Limb (tissue), 2 donors: ENCODE data around the gene SMARCAL1.
A peak's percentile ranks its signal among the peaks of the same experiment; 100 is the strongest.

ENCODE experiments used
- DNase-seq, 2 donors: peaks; one replicate each; pipeline ENCODE4 v3.0.0-alpha.2; 2016; ENCODE audit errors: extremely low spot score in 2 of 2

The SMARCAL1 gene

DNA sequence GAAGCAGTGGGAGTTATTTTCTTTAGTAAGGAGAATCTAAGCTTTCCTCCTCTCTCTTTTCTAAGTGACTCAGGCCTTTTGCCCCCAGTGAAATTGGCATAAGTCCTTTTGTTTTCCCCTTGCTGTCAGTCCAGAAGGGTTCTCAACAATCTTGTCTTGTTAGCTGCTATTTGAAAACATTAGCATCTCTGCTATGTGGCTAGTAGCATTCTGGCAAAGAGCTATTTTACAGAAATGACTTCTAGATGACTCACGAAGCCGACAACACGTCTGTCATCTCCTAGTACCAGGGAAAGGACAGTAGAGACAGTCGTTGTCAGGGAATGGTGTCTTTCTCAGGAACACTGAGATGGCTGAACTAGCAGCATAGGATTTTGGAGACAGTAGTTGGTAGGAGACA lies 14.7 kb downstream of the SMARCAL1 start:
- no peak for DNase-seq

DNA sequence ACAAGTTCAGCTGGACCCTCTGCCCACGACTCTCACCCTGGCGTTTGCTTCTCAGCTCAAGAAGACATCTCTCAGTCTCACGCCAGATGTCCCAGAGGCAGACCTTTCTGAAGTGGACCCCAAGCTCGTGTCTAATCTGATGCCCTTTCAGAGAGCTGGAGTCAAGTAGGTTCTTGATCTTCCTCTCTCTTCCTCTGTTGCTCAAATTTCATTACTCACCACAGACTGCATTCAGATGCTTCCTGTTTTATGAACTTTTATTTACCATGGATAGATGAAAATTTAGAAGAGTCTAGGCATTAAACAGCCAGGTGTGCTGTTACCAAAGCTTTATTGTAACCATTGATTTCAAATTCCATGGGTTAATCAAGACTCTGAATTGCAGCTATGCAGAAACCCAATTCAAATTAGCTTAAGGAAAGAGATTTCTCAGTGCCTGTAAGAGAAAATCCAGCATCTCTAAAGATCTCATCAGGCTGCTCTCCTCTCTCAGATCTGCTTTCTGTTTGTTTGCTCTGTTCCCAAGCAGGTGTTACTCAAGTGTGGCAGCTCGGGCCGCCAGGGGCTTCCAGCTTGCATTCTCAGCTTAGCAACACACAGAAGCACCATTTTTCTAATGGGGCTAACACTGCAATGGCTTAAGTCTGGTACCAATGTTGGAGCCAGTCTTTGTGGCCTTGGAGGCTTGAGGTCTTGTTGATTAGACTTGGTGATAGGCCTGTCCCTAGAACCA lies 16.5 kb downstream of the SMARCAL1 start:
- no peak for DNase-seq

DNA sequence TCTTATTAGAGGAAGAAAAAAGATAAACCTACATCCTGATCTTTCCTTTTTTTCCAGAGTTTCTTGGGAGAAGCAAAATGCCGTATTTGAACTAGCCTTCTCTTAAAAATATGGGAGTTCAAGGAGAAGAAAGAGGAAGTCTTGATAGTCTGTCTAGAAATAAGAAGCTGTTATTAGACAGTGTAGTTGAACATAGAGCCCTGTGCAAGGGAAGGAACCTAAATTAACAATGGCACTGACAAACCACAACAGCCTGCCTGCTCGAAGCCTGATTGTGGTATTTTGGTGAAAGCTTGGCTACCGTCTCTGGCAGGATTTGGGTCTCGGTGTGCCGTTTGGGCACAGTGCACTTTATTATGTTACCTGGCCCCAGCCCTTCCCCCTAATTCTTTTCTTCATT lies 17.1 kb downstream of the SMARCAL1 start:
- no peak for DNase-seq

DNA sequence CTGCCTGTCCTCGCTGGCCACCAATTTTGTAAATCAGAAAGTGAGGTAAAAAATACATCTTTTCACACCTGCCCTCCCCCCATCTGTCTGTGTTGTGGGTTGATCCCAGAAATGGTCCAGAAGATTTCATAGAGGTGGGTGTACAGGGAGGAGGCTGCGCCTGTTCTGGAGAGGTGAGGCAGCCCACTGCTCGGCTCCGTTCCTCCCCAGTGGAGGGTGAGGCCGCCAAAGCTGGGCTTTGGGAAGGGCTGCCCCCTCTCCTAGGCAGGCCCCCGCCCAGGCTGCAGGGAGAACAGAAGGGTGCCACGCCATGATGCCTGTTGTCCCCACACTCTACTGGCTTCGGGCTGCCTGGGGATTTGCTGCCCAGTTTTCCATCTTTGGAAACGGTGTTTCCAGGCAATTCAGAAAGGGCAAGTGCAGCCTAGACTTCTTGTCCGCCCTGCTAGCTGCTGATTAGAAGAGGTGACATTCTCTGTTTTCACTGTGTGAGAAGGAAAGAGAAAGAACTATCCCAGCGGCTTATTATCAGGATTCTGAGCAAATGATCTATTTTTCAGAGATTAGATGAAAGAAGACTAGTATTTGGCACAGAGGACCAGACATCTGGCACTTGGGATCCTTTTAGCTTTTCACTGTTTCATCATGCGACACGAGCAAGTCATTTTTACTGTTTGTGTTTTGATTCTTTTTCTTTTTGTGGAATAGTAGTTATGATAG lies 18.7 kb downstream of the SMARCAL1 start:
- no peak for DNase-seq

DNA sequence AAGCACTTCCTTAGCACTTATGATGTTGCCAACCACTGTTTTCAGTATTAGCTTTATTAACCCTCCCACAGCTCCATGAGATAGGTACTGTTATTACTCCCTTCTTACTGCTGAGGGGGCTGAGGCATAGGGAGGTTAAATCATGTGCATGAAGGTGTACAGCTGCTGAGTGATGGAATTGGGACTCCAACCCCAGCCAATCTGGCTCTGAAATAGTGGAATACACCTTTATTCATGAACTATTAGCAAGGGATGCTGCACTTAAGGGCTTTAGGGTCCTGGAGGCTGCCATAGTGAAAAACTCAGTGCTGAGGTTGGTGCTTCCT lies 19.2 kb downstream of the SMARCAL1 start:
- DNase-seq, result no peak

DNA sequence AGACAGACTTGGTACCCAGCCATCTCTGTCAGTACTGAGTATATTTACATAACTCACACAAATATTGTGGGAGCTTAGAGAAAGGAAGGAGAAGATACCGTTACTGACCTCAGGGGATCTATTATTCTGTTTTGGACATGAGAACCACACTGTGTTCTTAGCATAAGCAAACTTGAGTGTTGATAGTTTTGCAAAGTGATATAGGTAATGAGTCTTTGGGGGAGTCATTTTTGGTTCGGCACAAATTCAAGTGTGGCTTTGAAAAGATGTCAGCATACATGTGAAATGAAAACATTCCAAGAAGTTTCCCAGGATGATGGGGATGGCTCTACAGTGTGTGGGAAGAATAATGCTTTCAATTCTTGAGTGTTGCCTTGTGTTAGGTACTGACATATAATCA lies 24.1 kb downstream of the SMARCAL1 start:
- peak in 1 of 2 donors; percentile 27 for DNase-seq

DNA sequence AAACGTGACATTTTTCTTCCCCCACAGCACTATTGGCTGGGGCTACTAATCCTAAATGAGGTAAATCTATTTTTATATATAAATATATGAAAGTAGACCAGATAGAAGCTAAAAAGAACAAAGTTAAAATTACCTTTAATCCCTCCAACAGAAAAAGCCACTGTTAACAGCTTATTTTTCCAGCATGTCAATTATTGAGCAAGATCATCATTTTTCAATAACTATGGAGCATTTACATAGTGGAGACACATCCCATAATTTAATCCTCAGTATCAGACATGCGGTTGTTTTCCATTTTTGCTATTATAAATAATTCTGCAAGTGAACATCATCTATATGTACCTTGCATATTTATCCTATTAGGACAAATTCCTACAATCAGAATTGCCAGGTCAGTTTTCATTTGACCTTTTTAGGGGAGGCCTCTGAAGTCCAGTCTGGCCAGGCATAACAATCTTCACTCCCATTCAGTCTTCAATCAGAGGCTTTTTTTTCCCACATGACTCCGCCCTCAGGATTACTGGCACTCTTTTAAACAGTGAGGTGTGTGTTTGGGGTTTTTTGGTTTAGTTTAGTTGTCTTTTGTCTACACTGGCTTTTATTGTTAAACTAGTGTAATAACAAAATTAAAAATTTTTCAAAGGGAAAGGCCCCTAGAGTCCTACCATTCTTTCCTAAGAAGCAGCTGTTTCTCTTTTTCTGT lies 29.2 kb downstream of the SMARCAL1 start:
- DNase-seq, result no peak

DNA sequence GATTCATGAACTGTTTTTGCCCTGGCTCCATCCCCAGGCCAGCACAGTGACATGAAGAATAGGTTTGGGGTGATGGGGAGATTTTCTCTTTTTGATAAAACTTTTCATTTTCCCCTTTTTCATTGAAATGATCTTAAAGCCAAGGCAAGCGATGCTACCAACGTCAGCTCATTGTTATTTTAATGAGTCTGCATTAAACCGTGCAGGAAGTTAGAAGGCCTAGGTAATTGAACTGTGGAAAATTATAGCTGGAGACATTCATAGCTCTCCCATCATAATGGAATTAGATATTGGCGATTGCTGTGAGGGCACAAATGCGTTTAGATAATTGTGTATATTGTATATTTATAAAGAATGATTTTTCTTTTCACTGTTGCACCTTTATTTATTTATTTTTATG lies 33.2 kb downstream of the SMARCAL1 start:
- no peak for DNase-seq

DNA sequence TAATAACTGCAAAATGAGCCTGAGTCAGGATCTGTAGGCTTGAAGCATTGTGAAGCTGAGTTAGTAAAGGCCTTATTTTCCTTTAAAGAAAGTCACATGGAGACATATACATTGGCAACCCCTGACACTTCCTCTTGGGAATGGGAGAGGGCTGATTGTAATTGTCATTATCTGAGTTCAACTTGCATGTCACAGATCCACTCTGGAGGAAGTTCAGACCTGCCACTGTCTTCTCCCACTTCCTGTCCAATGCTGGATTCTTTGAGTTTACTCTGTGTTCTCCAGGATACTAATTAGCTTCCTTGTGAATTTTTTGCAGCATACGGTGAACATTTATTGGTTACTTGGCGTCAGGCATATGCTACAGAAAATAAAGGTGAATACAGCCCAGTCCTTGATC lies 34.1 kb downstream of the SMARCAL1 start:
- DNase-seq, result no peak

DNA sequence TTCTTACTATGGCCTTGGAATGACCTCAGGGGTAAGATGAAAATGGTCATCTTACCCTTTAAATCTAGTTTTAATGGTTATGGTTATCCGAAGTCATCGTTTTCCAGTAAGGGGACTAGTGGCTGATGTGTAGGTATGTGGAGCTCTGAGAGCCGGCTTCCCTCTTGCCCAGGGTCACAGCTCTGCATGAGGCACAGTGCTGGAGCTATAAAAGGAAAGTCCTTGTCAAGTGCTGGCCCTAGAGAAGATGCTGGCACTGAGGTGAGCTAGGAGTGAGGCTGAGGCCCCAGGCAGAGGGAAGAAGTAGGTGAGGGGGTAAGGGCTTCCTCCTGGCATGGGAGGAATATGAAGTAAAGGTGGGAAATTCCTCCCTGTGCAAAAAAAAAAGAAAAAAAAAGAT lies 35.0 kb downstream of the SMARCAL1 start:
- no peak for DNase-seq

DNA sequence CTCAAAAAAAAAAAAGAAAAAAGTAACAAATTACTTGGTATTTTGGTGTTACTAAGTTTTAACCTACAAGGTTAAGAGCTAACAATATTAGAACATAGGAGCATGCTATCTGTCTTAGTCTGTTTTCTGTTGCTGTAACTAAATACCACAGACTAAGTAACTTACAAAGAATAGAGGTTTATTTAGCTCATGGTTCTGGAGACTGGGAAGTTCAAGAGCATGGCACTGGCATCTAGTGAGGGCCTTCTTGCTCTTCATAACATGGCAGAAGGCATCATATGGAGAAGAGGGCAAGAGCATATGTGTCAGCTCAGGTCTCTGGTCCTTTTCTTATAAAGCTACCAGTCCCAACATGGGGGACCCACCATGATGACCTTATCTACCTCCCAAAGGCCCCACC lies 36.5 kb downstream of the SMARCAL1 start:
- no peak for DNase-seq

DNA sequence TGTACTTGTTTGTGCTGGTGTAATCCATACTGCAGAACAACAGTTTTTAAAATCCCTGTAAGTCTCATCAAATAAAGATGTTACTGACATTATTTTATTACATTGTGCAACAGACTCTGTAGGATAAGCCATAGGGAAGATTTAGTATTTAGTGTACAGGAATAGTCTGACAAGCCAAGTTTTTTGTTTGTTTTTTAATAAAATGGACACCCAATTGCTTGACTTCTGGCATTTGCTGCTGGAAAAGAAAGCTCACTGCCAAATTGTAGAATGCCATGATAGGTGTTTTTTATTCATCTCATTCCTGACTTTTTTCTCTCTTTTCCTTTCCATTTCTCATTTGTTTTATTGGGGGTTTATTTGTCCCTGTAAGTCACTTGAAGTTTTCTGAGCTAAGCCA lies 38.1 kb downstream of the SMARCAL1 start:
- DNase-seq, result no peak

DNA sequence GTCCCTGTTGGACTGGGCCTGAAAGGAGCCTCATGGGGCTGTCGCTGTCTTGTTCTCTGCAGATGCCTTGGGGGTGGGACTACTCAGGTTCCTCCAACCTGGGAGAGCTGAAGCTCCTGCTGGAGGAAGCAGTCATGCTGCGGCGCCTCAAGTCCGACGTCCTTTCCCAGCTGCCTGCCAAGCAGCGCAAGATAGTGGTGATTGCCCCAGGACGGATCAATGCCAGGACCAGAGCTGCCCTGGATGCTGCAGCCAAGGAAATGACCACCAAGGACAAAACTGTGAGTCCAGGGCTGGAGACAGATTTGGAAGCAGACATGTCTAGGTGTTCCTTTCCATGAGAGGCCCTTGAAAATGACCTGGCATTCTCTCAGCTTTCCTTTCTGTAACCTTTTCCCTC lies 38.5 kb downstream of the SMARCAL1 start:
- DNase-seq, result no peak

DNA sequence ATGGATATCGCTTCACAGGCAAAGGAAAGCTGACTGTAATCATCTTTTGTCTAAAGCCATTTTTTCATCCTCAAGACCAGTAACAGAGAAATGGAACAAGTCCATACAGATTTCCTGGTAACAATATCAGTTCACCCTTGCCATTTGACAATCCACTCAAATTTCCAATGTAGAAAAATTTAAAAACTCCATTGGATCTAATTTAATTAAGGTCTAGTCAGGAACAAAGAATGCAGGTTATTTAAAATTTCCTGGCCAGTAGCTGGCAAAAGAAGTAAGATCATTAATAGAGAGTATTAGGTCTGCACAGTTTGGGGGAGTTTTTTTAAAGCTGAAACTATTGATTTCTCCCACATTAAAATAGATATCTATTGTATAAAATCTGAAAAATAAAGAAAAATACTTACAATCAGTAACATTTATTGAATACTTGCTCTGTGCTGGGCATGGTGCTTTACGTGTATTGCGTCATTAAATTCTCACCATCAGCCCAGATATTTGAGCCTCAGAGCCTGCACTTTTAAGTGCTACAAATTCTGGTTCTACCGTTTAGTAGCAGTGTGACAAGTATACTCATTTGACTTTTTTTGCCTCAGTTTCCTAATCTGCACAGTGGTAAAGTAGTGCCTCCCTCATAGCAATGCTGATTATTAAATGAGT lies 41.8 kb downstream of the SMARCAL1 start:
- DNase-seq, result no peak

DNA sequence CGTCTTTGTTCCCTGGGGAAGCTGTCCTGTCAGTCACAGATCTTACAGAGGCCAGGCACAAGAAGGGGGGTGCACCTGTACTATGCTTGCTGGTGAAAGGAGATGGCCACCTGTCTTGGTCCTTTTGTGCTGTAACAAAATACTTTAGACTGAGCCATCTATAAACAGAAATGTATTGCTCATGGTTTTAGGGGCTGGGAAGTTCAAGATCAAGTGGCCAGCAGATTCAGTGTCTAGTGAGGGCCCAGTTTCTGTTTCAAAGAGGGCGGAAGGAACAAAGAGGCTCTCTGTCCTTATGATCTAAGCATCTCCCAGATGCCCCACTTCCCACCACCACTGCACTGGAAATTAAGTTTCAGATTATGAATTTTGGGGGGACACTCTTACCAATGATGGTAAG lies 50.9 kb downstream of the SMARCAL1 start:
- DNase-seq, result no peak

DNA sequence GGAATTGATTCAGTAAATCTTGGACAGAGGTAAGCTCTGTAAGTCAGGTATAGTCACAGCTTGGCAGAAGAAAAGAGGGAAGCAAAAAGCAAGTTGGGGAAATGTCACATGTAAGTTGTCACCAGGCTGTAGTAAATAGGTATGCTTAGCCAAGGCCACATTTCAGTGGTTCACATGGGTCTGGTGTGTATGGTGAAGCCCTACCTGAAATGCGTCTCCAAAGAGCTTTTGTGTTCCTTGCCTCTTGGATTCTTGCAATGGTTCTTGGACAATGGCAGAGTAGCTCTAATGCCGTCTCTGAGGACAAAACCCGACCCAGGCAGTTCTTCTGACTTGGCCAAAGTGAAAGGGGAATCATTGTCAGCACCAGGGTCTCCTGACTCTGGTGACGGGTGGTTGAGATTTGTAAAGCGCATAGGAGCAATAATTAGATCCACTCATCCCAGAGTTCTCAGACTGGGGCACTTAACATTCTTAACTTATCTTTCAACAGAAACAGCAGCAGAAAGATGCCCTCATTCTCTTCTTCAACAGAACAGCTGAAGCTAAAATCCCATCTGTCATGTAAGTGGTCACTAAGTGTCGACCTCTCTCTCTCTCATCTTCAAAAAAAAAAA lies 51.9 kb downstream of the SMARCAL1 start:
- no peak for DNase-seq

DNA sequence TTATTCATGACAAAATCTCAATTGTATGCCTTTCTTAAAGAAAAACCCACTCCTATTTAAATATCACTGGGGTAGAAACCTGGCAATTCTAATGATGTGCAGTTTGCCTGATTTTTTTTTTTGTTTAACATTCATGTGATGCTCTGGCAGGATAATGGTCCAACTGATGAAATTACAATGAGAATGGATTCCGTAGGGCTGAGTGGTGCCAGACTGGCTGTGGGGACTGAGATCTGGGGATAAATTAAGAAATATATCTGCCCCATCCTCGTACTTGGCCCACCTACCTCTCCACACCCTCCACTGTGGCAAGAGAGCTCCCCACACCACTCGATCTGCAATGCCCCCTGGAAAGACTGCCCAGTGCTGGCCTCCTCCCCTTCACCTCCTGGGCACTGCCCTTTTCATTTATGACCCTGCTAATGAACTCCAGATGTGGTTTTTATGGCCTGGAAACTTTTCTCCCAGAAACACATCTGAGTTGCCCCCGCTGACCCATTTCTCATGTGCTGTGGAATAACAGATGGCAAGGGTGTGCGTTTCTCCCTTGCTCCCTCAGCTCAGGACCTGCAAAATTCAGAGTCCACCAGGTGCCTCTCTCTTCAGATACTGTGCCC lies 53.4 kb downstream of the SMARCAL1 start:
- no peak for DNase-seq

DNA sequence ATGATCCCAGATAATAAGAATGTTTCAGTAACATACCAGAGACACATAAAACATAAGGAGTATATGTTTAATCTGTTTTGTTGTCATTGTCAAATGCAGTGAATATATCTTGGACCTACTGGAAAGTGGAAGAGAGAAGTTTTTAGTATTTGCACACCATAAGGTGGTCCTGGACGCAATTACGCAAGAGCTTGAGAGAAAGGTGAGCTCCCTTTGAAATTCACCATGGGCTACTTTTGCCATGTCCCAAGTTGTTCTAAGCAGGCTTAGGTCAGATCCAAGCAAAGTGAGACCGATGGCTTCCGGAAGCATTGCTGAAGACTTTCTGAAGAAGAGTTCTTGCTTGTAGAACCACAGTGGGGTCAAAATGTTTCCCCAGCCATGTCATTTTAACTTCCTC lies 55.6 kb downstream of the SMARCAL1 start:
- no peak for DNase-seq

DNA sequence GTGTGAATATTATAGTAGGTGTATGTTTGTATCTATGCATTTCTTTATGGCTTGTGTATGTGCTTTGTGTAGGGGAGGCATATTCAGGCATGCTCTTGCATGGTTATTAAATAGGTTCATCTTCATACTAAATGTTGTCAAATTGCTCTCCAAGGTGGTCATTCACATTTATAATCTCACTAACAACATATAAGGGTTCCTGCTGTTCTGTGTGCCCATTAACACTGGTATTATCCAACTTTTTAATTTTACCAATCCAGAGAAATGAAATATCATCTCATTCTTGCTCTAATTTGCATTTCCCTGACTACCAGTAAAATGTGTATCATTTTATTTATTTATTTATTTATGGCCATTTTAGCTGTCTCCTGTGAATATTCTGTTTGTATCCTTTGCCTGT lies 57.4 kb downstream of the SMARCAL1 start:
- no peak for DNase-seq

DNA sequence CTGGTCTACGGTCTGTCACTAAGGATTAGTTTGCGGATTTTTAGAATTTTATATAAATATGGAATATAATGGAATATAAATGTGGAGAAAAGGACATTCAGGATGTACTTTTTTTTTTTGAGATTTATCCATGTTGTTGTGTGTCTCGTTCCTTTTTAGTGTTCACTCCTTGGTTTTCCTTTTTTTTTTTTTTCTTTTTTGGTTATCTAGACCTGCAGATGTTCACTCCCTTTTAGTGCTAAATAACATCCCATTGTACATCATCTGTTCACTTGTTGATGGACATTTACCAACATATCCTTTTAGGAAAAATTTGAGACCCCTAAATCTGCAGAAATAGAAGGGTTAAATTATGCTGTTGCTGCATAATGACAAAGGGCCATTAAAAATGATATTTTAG lies 60.9 kb downstream of the SMARCAL1 start:
- DNase-seq, result no peak

DNA sequence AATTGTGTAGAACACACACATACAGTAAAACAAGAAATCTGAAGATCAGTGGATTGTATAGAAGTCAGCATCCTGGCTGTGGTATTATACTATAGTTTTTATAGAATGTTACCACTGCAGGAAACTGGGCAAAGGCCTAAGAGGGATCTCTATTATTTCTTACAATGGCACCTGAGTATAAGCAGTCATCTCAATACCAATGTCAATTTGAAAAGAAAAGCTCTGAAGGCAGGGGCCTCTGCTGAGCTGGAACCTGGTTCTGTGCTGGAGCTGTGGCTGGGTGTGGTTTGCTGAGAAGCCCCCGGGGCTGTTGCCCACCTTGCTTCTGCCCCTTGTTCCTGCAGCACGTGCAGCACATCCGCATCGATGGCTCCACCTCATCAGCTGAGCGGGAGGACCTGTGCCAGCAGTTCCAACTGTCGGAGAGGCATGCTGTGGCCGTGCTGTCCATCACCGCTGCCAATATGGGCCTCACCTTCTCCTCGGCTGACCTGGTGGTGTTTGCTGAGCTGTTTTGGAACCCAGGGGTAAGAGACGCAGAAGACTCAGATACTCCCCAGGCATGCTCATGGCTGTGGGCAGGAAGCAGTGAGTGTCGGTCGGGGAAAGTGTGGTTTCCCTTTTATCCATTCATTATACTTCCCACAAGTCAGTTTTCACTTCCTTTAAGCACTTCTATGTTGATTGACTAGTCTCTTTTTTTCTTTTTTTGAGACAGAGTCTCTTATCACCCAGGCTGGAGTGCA lies 62.8 kb downstream of the SMARCAL1 start:
- DNase-seq, result no peak
